Endothelial cell of umbilical vein (primary cell): ENCODE measurements around the gene KLHL25. TPM values are rescaled to one million over a fixed set of nuclear protein-coding genes. Genes with fewer than 3 reads are reported as not detected.

Source experiments
- BruUV-seq: library from RNA; stranded (reverse); fragments of 400-500 nt; replicated peaks from 2 replicates; lab custom pipeline; 2021; lab: Mats Ljungman, UMichigan
- CTCF ChIA-PET: fragments of 300-600, 350-600 bp; sonication (Branson Sonifier 250); formaldehyde crosslinking; loops from one replicate; lab custom pipeline; 2021; ENCODE audit warnings: antibody characterized with exemption, inconsistent platforms; lab: Charles Lee
- POLR2A ChIA-PET: fragments of 300-600, 350-600 bp; sonication (Branson Sonifier 250); formaldehyde crosslinking; loops from one replicate; lab custom pipeline; 2021; ENCODE audit warnings: antibody characterized with exemption, inconsistent platforms; lab: Charles Lee
- DNase-seq: peaks from one replicate; pipeline ENCODE4 v3.0.0-alpha.2; 2011; ENCODE audit warnings: low read depth, low spot score
- FAIRE-seq: peaks from 2 replicates; lab custom pipeline; 2011; peaks lifted over from hg19 to GRCh38; lab: Jason Lieb, UNC
- H2AFZ ChIP-seq: 2 replicates; pipeline ENCODE4 v1.6.0; 2012; ENCODE audit warnings: low read depth, low read length, control low read depth, inconsistent platforms
- H3K27ac ChIP-seq: 2 replicates; pipeline ENCODE4 v1.5.1; 2011; ENCODE audit warnings: low read depth, mild to moderate bottlenecking, control low read depth, low read length, moderate library complexity; ENCODE audit not compliant: insufficient read depth
- H3K27me3 ChIP-seq, 2 experiments: 2 replicates each; pipeline versions ENCODE4 v1.6.0 to v1.6.1; 2011; ENCODE audit warnings: low read length in 2 of 2, mixed read lengths in 1 of 2; ENCODE audit not compliant: control insufficient read depth in 2 of 2, insufficient read depth in 2 of 2
- H3K36me3 ChIP-seq, 2 experiments: 2 replicates in 1 of 2; 3 replicates in 1 of 2; pipeline ENCODE4 v1.5.1; 2011; ENCODE audit warnings: low read length in 2 of 2, mild to moderate bottlenecking in 1 of 2, moderate library complexity in 1 of 2; ENCODE audit not compliant: control insufficient read depth in 2 of 2, insufficient read depth in 2 of 2; ENCODE audit errors: extremely low read depth in 1 of 2
- H3K4me1 ChIP-seq: 3 replicates; pipeline ENCODE4 v1.5.1; 2011; ENCODE audit warnings: mild to moderate bottlenecking, low read length; ENCODE audit not compliant: control insufficient read depth, insufficient read depth; ENCODE audit errors: extremely low read depth
- H3K4me2 ChIP-seq: 2 replicates; pipeline ENCODE4 v1.6.1; 2011; ENCODE audit warnings: low read length, control low read depth, mixed read lengths; ENCODE audit not compliant: insufficient read depth
- H3K4me3 ChIP-seq, 3 experiments: fragments of 200-600 bp in 1 of 3; sonication (generic), shearing (Covaris generic) in 1 of 3; replicated peaks in 1 of 3; 2 replicates each; pipeline ENCODE4 v1.5.1; 2011 to 2016; ENCODE audit warnings: control low read depth in 3 of 3, low read length in 3 of 3, mild to moderate bottlenecking in 2 of 3, inconsistent platforms in 1 of 3, low read depth in 1 of 3, moderate library complexity in 1 of 3; ENCODE audit not compliant: insufficient read depth in 1 of 3
- H3K79me2 ChIP-seq: 2 replicates; pipeline ENCODE4 v1.6.0; 2012; ENCODE audit warnings: low read length, inconsistent platforms; ENCODE audit not compliant: control insufficient read depth, insufficient read depth
- H3K9ac ChIP-seq: replicated peaks from 2 replicates; pipeline ENCODE3; 2011; ENCODE audit warnings: low read length, control low read depth; ENCODE audit not compliant: insufficient read depth; ENCODE audit errors: extremely low read depth
- H3K9me1 ChIP-seq: replicated peaks from 3 replicates; pipeline ENCODE4 v1.6.0; 2011; ENCODE audit warnings: mild to moderate bottlenecking, low read length; ENCODE audit not compliant: control insufficient read depth, insufficient read depth; ENCODE audit errors: extremely low read depth
- H3K9me3 ChIP-seq: replicated peaks from 2 replicates; pipeline ENCODE4 v1.5.1; 2012; ENCODE audit warnings: low read length, inconsistent platforms; ENCODE audit not compliant: control insufficient read depth, insufficient read depth
- H4K20me1 ChIP-seq: replicated peaks from 2 replicates; pipeline ENCODE3; 2011; ENCODE audit warnings: mild to moderate bottlenecking, low read length; ENCODE audit not compliant: control insufficient read depth, insufficient read depth; ENCODE audit errors: extremely low read depth
- EZH2 ChIP-seq: IDR thresholded peaks from 2 replicates; pipeline ENCODE4 v1.6.1; 2012; ENCODE audit warnings: borderline replicate concordance, low read depth, mild to moderate bottlenecking, moderate library complexity, low read length, inconsistent platforms; ENCODE audit not compliant: severe bottlenecking
- FOS ChIP-seq: IDR thresholded peaks from 2 replicates; pipeline ENCODE4 v1.6.1; 2011; ENCODE audit warnings: mild to moderate bottlenecking, low read length, moderate library complexity, borderline replicate concordance; ENCODE audit not compliant: insufficient read depth
- GATA2 ChIP-seq: IDR thresholded peaks from 2 replicates; pipeline ENCODE4 v1.7.0; 2011; ENCODE audit warnings: low read depth, mild to moderate bottlenecking, moderate library complexity, mixed read lengths, low read length; ENCODE audit not compliant: insufficient read length, insufficient read depth
- JUN ChIP-seq: IDR thresholded peaks from 2 replicates; pipeline ENCODE4 v1.6.1; 2011; ENCODE audit warnings: borderline replicate concordance, low read depth; ENCODE audit not compliant: insufficient read length, insufficient read depth
- MYC ChIP-seq: IDR thresholded peaks from one replicate; pipeline ENCODE4 v1.6.1; 2011; ENCODE audit warnings: mild to moderate bottlenecking, low read depth, low read length
- POLR2A ChIP-seq: IDR thresholded peaks from 2 replicates; pipeline ENCODE4 v1.6.1; 2012; ENCODE audit warnings: low read depth, mild to moderate bottlenecking, control low read depth, low read length
- POLR2AphosphoS5 ChIP-seq: IDR thresholded peaks from 2 replicates; pipeline ENCODE4 v1.6.1; 2012; ENCODE audit warnings: low read depth, mild to moderate bottlenecking, control low read depth, low read length, moderate library complexity; ENCODE audit not compliant: insufficient read depth
- dilution Hi-C: fragments of 300-500 bp; cut with MboI; formaldehyde crosslinking; loops from one replicate; pipeline ENCODE4 v1.15.0; 2019; ENCODE audit warnings: low sequenced_read_pairs; ENCODE audit not compliant: extremely low pct_ligation_motif_present
- intact Hi-C: fragments of 100-400 bp; cut with micrococcal nuclease; formaldehyde crosslinking; loops from one replicate; pipeline ENCODE4 v1.10.0; 2022
- polyA plus RNA-seq, 4 experiments: library from polyadenylated mRNA; depleted of rRNA in 3 of 4; stranded (reverse) in 3 of 4; unstranded in 1 of 4; fragments of >200 nt; gene quantifications; 2 replicates each; pipeline versions ENCODE4 v1.2.1 to v1.2.3, GENCODE V29; 2011 to 2012; ENCODE audit warnings: missing spikeins in 1 of 4
- total RNA-seq: library from RNA; stranded (reverse); gene quantifications from 2 replicates; pipeline ENCODE4 v1.2.3, GENCODE V29; 2021
- TF ChIP-seq, protein P1 (sequence below): IDR thresholded peaks from 2 replicates; pipeline ENCODE4 v1.6.1; 2011; ENCODE audit not compliant: insufficient read depth, insufficient read length
- TF ChIP-seq, protein P2 (sequence below), 2 donors: IDR thresholded peaks; 1 replicate in 1 of 2; 2 replicates in 1 of 2; pipeline ENCODE4 v1.5.1; 2011; ENCODE audit warnings: low read length in 2 of 2, mild to moderate bottlenecking in 2 of 2, moderate library complexity in 2 of 2, control low read depth in 1 of 2, inconsistent platforms in 1 of 2, low read depth in 1 of 2; ENCODE audit not compliant: insufficient read depth in 1 of 2; ENCODE audit errors: extremely low read depth in 1 of 2

Gene KLHL25
- total and polyA plus RNA-seq, 2 donors (not counting 3 experiments of a cell fraction or from before 2014, with no cell fraction given), result 5.4 to 6.4 TPM

DNA sequence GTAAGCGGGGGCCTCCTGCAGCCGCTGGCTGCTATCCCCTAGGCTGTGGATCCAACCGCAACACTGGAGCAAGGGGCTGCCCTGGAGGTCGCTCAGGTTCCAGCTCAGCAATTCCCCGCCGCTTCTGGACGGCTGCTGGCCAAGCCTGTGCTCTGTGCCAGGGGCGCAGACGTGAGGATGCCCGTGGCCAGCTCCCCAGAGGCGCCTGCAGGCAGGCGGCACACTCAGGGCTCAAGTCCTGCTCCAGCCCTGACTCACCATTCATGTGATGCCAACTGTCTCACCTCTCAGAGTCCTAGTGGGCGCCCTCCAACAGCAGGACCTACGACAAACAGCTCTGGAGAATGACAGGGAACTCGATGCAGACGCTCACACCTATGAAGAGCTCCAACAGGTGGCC is 31.6 kb downstream of the KLHL25 start:
- no peak for FAIRE-seq
- dilution Hi-C loops, result no loop called here
- H3K9ac ChIP-seq, result no peak overlapping the region
- intact Hi-C loops, result no loop called here
- no TSS peak for BruUV-seq
- H3K27me3 ChIP-seq, result no peaks in the 10 kb centered on the region
- H3K9me1 ChIP-seq, result no peaks in the 10 kb centered on the region
- ChIA-PET CTCF (interaction anchor here (1.4 kb wide), 1 partner anchor 11 kb away, joined by 3 read pairs; no protein-coding TSS in a partner anchor), POLR2A (no interaction called here)
- H3K4me1 ChIP-seq, result no peaks in the 10 kb centered on the region
- no peak for DNase-seq
- H3K36me3 ChIP-seq, result no peaks in the 10 kb centered on the region
- no peaks in the 10 kb centered on the region for H4K20me1 ChIP-seq
- H3K79me2 ChIP-seq, result no peaks in the 10 kb centered on the region
- TF ChIP-seq JUN (no peak), MYC (no peak), FOS (no peak), GATA2 (no peak), POLR2AphosphoS5 (no peak), EZH2 (no peak), POLR2A (no peak)
- TF ChIP-seq, protein P1, sequence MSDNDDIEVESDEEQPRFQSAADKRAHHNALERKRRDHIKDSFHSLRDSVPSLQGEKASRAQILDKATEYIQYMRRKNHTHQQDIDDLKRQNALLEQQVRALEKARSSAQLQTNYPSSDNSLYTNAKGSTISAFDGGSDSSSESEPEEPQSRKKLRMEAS, result no peak
- TF ChIP-seq, protein P2, sequence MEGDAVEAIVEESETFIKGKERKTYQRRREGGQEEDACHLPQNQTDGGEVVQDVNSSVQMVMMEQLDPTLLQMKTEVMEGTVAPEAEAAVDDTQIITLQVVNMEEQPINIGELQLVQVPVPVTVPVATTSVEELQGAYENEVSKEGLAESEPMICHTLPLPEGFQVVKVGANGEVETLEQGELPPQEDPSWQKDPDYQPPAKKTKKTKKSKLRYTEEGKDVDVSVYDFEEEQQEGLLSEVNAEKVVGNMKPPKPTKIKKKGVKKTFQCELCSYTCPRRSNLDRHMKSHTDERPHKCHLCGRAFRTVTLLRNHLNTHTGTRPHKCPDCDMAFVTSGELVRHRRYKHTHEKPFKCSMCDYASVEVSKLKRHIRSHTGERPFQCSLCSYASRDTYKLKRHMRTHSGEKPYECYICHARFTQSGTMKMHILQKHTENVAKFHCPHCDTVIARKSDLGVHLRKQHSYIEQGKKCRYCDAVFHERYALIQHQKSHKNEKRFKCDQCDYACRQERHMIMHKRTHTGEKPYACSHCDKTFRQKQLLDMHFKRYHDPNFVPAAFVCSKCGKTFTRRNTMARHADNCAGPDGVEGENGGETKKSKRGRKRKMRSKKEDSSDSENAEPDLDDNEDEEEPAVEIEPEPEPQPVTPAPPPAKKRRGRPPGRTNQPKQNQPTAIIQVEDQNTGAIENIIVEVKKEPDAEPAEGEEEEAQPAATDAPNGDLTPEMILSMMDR (IDR thresholded peaks at IDR 0.05; ENCODE audit: extremely low read depth in 1 of 2, insufficient read depth in 1 of 2, low read depth in 1 of 2, low read length in 2 of 2), result no peak
- no peak overlapping the region for H3K4me2 ChIP-seq
- H2AFZ ChIP-seq, result no peak overlapping the region
- no peak overlapping the region for H3K27ac ChIP-seq
- H3K4me3 ChIP-seq, result no peak overlapping the region
- no peaks in the 10 kb centered on the region for H3K9me3 ChIP-seq
